ENCODE results near the gene BAG5.
"Not testable (repeated sequence)": the region's sequence is repeated elsewhere in the genome, so short reads cannot be mapped to it uniquely, and the experiment has no call there.

BAG5 gene

DNA sequence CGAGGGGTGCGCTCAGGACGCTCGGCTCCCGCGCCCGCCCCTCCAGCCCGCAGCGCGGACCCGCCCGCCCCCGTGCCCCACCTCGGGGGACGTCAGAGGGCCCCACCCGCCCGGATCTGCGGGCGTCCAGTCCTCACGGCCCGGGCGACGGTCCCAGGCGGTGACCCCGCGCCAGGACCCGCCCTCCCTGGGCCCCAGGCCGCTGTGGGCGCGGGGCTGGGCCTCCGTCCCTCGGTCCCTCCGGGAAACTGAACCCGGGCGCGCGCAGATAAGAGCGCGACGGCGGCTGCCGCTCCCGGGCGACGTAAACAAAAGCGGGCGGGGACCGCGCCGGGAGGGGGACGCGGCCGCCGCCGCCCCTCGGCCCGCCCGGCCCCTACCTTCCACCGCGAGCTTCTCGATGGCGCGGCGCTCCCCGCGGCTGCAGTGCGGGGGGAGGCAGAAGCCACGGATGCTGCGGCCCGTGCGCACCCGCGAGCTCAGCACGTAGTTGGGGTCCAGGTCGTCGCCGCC lies 41.0 kb downstream of the BAG5 start:
- DNase-seq = no peak

DNA sequence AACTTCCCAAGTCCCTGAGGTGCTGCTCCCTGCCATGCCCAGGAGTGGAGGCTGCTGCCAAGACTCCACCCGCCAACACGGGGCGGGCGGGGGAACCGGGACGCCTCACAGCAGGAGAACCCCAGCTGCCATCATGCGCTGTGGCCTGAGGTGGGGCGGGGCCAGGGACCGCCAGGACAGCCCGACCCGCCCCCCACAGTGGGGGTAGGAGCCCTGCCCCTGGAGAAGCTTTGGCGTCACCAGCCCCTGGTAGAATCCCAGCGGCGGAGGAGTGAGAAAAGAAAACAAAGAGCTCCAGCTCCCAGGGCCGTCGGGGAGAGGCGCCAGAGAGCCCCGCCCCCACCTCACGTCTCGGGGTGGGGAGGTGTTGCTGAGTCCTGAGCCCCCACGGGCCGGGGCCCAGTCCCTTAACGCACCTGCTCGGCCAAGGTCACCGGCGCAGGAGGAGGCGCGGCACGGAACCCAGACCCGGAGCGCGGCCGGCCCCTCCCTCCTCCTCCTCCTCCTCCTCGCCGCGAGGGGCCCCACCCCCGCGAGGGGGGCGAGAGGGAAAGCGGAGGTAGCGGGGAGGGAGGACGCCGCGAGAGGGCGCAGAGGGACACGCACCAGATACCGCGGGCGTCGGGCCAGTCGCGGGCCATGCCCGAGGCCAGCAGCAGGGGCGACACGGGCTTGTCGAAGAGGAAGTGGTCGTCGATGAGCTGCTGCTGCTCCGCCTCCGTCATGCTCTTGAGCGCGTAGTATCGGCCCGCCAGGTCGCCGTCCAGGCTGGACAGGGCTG lies 41.6 kb downstream of the BAG5 start:
- peak; percentile 59 to 71 for DNase-seq

DNA sequence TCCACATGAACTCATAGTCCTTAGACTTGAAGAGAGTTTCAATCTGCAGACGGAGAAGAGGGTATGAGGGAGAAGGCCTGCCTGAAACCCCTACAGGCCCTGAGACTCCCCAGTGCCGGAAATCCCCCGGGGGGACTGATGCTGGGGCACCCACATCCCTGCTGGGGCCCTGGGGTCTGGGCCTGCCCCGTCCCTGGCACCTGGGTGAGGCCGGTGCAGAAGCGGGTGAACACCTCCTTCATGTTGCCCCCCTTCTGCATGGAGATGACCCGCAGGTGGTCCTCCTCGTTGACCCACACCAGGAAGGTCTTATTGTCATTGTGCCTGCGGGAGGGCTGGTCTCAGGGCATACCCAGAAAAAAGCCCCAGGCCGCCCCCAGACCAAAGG lies 42.2 kb downstream of the BAG5 start:
- no peak for DNase-seq

DNA sequence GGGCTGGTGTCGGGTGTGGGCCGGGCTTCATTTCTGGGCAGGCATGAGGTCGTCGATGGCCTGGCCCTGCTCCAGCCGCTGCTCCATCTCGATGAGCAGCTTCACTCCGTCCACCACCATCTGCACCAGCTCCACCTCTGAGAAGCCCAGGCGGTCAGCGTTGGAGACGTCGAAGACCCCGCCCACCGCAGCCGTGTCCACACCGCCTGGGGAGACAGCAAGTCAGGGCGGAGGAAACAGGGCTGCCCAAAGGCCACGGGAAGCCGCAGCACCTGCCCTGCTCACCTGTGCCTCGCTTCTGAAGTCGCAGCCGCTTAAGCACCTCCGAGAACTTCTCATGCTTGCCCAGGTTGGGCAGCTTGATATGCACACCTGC lies 42.6 kb downstream of the BAG5 start:
- DNase-seq = no peak

DNA sequence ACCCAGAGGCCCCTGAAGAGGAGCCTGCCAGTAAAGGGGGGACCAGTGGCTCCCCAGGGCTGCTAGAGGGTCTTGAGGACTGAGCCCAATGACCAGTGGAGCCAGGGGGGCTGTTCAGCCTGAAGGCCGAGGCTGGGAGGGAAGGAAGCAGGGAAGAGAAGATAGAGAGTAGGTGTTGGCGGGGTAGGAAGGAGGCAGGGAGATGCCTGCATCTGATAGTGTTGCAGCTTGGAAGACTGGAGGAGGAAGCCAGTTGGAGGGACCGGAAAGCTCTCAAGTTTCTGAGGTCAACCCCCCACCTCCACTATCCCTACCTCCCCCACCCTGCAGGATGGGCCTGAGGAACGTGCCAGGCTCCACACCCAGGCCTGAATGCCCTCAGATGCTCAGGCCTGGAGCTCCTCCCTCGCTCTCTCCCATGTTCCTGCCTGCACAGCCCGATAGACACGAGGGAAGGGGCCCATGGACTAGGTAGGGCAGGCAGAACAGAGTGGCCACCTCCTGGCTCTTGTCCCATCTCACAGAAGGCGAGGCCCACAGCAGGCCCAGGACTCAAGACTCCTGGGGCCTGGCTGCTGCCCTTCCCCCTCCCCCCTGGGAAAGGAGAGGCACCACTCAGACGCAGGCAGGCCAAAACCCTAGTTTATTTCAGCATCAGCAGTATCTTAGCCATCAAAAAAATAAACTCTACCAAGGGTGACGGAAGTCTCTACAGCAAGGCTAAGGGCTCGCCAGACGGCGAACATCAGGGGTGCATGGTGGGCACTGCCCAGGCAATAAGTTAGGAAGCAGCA lies 43.2 kb downstream of the BAG5 start:
- DNase-seq = no peak

DNA sequence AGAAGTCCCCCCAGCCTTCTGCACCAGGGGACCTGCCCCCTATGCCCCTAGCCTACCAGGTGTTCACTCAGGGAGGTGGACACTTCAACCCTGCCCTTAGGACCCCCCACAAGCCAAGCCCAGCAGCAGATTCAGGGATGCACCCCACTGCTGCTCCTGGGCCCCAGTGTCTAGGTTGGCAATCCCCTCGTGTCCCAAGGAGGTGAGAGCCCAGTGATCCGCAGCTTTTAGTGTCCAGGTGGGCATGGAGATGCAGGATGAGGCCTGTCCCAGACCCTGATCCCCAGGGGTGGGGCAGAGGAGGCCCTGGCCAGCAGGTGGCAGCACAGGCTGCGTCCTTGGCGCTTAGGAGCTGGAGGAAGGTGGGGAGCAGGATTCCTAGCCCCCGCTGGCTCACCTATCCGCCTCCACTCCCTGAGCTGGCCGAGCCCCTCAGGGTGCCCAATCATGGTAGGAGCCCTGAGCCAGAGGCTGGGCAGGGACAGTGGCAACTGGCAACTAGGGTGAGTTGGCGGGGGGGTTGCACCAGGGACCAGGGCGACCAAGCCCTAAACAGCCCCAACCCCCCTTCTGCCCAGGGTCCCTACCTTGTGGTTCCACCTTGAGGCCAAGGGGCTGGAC lies 43.9 kb downstream of the BAG5 start:
- peak in 1 of 2 experiments; percentile 62 for DNase-seq

DNA sequence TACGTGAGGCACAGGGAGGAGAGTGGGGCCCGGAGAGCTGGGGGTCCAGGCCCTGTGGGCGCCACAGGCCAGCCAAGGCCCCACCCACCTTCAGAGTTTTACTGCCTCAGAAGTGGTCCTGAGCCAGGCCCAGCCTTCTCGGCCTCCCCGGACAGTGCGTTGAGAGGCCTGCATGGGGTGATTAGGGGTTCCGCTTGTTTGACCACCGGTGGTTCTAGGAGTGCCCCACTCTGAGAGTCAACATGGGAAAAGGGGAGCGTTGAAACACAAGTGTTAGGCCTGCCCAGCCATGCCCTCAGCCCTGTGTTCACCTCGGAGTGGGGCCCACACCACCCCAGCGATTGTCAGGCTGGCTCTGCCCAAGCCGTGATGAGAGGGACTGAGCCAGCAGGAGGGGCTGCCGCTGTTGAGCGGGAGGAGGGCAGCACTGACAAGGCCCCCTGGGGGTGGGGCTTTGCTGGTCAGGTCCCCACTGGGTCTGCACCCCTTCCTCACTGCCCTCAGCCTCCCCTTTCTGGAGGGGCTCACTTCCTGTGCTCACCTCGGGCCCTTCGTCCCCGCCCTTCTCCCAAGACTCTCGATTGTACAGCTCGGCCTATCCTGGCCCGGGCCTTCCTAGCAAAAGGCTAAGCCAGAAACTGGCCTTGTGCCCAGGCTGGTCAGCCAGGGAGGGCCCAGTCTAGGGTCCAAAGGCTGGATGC lies 44.6 kb downstream of the BAG5 start:
- DNase-seq = no peak

DNA sequence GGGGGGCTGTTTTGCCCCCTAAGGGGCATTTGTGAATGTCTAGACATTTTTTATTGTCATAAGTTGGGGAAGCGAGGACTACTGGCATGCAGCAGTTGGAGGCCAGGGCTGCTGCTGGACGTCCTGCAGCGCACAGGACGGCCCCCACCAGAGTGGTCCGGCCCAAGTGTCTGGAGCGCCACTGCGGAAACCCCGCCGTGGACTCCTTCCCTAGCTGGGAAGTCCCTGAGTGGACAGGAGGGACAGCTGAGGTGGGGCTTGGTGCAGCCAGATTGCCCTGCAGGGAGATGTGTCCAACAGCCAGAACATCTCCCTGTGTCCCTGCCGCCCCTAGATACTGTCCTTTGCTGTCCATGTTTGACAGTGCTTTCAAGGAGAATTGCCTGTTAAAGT lies 45.3 kb downstream of the BAG5 start:
- DNase-seq = no peak

DNA sequence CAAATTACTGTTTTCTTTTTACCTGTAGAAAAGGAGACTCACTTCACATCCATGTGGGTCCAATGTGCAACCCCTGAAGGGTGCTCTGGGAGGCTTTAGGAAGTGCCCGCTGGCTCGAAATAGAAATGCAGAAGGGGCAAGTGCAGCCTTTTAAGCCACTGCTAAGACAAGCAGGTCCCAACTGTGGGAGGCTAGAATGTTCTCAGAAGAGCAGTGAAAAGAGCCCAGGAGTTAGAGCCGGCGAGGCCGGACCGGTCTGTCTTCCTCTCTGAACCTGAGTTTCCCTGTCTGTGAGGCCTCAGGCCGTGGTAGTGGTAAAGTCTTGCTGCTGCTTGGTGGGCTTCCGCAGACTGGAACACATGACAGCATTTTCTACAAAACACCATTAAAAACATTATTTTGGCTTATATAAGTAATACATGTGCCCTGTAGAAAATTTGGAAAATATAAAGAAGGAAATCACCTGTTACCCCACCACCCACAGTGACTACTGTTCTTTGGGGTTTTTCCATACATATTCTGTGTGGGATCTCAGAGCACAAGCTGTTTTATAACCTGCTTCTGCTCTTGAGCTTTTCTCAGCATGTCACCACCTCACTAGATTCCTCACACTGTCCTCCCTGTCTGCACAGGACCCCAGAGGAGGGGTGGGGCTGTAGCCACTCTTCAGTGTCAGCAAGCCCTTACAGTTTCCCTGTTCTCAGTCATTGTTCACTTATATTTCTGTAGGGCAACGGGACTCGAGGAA lies 45.9 kb downstream of the BAG5 start:
- DNase-seq = no peak

DNA sequence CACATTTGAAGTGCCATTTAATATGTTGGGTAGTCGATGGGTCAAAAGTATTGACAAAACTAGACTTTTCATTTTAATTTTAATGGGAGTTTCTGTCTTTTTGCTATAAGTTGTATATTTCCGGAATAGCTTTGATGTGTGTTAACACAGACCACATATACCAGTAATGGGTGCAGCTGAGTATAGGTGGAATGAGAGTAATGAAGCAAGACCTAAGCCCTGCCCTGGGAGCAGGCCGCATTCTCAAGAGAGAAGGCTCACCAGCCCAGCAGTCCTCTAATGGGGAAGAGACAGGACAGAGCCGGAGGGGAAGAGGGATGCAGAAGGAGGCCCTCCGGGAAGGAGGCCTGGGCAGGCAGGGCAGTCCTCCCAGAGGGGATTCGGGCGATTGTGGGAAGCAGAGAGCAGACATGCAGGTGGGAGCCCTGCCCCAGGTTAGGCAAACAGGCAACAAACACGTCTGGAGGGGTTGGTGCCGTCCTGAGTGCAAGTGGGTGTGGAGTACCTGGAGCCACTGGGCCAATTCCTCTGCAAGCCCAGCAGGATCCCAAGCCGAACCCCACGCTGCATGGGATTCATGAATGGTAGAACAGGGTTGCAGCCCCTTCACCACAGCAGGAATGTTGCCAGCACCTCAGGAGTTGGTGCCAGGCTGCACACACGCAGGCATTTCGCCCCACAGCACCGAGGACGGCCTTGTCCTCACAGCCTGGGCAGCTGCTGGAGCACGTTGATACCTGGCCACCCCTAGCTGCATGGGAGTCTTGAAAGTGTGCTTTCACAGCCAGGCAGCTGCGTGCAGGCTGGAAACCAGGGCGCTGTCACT lies 47.6 kb downstream of the BAG5 start:
- DNase-seq = no peak

DNA sequence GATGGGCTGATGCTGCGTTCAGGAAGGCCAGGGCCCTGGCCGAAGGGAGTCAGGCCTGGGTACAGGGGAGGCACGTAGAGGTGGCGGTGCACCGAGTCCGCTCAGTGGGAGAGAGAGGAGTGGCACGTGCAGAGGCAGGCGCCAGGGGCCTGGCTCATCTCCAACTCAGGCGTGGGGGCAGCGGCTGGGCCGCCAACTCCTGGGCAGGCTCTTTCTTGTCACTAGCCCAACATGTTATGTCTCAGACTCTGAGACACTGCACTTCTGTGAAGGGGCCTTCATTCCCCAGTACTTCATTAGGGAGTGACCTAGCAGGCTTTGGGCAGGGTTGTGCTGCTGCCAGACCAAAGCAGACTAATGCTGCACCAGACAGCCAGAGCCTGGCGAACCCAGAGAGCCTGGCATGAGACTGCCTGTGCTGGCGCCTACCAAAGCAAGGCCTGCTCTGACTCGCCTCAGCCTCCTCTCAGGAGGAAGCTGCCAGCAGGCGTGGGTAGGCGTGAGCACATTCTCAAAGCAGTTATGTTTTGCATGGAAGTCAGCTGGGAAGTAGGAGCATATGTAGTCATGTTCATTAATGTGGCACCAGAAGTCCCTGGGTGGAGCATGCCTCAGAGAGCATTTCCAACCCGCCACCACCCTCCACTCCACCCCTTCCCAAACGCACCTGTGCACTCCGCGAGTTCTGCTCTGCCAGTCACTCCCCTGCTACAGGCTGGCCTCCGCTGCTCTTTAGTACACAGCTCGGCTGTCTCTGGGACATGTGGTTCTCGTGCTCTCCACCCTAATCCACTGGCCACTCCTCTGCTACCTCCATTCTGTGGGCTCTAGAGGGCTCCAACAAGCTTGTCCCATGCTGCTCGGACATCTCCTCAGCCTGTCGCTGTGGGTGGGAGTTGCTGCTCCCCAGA lies 49.5 kb downstream of the BAG5 start:
- DNase-seq = no peak

DNA sequence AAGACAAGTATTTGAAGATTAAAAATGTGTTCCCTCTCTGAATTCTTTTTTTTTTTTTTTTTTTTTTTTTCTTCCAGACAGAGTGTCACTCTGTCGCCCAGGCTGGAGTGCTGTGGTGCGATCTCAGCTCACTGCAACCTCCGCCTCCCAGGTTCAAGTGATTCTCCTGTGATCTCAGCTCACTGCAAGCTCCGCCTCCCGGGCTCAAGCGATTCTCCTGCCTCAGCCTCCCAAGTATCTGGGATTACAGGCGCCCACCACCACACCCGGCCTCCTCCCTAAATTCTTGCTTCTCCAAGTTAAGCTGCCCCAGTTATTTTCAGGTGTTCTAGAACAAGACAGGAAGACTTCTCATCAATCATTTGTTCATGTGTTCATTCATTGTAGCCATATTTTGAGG lies 50.3 kb downstream of the BAG5 start:
- not testable (repeated sequence) for DNase-seq

DNA sequence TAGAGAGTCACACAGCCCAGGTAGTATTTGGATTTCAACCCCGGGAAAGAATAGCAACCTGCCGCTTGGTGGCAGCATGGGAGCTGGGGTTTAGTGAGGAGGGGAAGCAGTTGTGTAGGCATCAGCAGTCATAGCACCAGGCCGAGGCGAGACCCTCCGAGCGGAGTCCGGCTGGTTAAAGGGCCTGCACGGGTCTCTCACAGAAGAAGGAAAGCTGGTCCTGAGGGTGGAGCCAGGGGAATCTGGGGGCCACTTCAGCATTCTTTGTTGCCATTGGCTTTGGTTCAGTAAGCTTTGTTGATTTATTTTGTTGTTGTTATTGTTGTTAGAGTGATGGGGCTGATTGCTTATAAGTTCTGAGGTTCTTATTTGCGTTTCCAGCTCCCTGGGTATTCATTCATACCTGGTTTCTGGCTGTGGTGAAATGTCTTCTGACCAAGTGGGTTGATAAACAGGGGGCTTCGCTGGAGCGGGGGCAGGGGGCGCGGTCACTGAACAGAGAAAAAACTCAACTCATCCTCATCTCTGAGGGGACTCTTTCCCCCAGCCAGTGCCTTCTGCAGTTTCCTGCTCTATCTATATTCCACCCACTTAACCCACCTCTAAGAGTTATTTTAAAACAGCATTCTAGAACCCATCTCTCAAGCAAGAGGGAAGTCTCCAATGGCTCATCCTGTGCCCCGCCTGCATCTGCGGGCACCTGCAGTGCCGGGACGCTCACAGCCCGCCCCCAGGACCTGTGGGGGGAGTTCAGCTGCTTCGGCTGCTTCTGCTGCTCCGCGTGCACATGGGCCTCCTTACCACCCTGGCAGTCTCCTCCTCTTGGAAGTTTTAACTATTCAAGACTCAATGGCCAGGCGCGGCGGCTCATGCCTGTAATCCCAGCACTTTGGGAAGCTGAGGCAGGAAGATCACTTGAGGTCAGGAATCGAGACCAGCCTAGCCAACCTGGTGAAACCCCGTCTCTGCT lies 51.4 kb downstream of the BAG5 start:
- no peak for DNase-seq

DNA sequence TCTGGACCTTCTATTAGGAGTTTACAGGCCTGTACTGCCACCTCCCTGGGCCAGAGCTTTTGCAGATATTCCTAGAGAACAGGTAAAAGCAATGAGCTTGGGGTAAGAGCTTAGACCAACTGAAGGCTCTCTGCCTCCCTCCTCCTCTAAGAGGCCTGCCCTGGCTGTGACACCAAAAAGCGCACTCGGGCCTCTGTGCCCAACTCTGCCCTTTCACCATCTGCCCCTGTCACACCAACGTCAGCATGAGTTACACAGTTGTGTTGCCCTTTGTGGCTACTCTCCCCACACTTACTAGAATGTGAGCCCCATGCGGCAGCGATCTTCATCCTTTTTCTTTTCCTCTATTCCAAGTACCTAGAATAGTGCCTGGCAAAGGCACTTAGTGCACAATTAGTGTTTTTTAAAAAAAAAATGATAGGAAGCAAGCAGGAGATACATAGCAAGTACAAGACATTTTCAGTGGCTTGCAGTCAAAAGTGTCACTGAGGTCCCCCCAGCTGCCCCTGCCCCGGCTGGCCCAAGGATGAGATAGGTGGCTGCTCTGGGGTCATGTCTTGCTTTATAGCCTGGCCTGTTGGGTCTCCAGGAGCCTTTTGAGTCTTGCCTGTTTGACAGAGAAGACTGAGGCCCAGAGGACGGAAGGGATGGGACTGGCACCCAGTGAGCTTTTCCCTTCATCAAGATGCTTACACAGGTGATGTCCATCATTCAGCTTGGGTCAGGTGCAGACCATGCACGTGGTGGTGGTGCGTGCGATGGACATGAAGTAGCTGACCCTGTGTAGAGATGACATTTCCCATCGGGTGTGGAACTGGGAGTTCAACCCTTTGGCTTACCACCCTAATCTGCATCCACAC lies 52.4 kb downstream of the BAG5 start:
- DNase-seq = no peak

DNA sequence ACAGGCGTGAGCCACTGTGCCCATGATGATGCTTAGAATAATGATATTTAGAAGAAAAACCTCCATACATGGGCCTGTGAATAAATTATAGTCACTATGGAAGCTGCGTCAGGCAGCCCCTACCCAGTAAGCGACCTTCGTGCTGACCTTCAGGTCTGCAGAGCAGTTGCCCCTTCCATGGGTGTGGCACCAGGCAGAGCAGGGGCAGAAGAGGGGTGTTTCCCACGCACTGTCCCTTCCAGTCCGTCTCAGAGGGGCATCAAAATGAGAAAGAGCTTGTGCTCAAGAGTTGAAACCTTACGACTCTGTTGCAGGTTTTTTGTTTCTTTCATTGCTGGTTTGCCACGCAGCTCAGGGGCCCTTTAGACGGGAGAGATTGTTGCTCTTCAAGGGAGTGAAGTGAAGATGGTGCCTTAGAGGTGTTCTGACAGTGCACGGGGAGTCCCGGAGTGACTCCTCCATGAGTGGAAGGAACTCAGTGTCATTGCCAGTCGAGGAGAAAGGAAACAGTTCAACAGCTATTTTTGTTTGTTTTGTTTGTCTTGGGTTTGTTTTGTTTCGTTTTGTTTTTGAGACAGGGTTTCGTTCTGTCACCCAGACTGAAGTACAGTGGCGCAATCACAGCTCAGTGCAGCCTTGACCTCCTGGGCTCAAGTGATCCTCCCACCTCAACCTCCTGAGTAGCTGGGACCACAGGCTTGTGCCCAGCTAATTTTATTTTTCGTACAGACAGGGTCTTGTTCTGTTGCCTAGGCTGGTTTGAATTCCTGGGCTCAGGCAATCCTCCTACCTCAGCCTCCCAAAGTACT lies 53.7 kb downstream of the BAG5 start:
- DNase-seq = no peak

DNA sequence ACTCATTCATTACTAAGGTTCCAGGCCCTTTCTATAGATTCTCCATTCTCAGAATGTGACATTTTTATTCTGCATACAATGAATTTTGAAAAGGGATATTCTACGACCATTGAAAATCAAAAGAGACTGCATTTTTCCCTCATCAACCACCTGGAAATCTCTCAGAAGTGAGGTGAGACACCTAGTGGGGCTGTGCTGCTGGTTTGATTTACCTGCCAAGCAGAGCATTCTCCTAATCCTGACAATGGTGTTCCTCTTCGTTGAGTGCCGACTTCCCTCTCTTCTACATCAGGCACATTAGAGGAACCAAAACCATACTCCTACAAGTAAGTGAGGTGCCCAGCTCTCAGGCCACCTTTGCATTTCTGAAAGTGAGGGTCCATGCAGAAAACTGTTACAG lies 54.7 kb downstream of the BAG5 start:
- DNase-seq = no peak
